Neuronal stem cell (in vitro differentiated cells): Measurements from ENCODE around the gene MICAL3.

Source experiments
- DNase-seq: peaks from one replicate; pipeline ENCODE4 v3.0.0-alpha.2; 2013; ENCODE audit warnings: low spot score
- H2AFZ ChIP-seq: one replicate; pipeline ENCODE4 v1.6.1; 2013; ENCODE audit warnings: mild to moderate bottlenecking, low read length, inconsistent platforms
- H2AK5ac ChIP-seq: 2 replicates; pipeline ENCODE4 v1.6.1; 2013; ENCODE audit warnings: low read depth, mild to moderate bottlenecking, inconsistent platforms, low read length, moderate library complexity, mixed read lengths
- H2BK120ac ChIP-seq: 2 replicates; pipeline ENCODE4 v1.6.1; 2013; ENCODE audit warnings: low read depth, mild to moderate bottlenecking, inconsistent platforms, low read length, moderate library complexity, mixed read lengths
- H2BK12ac ChIP-seq: one replicate; pipeline ENCODE4 v1.6.1; 2013; ENCODE audit warnings: low read length, inconsistent platforms
- H2BK15ac ChIP-seq: 2 replicates; pipeline ENCODE4 v1.6.1; 2013; ENCODE audit warnings: mild to moderate bottlenecking, low read length, inconsistent platforms, mixed read lengths
- H2BK5ac ChIP-seq: one replicate; pipeline ENCODE4 v1.6.1; 2013; ENCODE audit warnings: inconsistent platforms, mild to moderate bottlenecking, low read length, moderate library complexity
- H3K14ac ChIP-seq: one replicate; pipeline ENCODE4 v1.6.1; 2013; ENCODE audit warnings: low read length, inconsistent platforms
- H3K18ac ChIP-seq: 2 replicates; pipeline ENCODE4 v1.6.1; 2013; ENCODE audit warnings: low read length, inconsistent platforms
- H3K23ac ChIP-seq: 2 replicates; pipeline ENCODE4 v1.6.1; 2013; ENCODE audit warnings: low read depth, mild to moderate bottlenecking, mixed read lengths, low read length, inconsistent platforms; ENCODE audit not compliant: poor library complexity
- H3K27ac ChIP-seq: replicated peaks from 3 replicates; pipeline ENCODE4 v1.5.1; 2013; ENCODE audit warnings: low read length, inconsistent platforms
- H3K27me3 ChIP-seq, 3 experiments: 2 replicates each; pipeline ENCODE4 v1.6.1; 2013; ENCODE audit warnings: low read length in 3 of 3, mild to moderate bottlenecking in 2 of 3, inconsistent platforms in 1 of 3, low read depth in 1 of 3, mixed read lengths in 1 of 3, moderate library complexity in 1 of 3; ENCODE audit not compliant: control insufficient read depth in 3 of 3, insufficient read depth in 3 of 3
- H3K36me3 ChIP-seq, 2 donors: replicated peaks in 1 of 2; 2 replicates each; pipeline ENCODE4 v1.6.1; 2013; ENCODE audit warnings: low read length in 2 of 2; ENCODE audit not compliant: control insufficient read depth in 2 of 2, insufficient read depth in 2 of 2
- H3K4ac ChIP-seq: 2 replicates; pipeline ENCODE4 v1.6.1; 2013; ENCODE audit warnings: inconsistent platforms, mild to moderate bottlenecking, low read length, moderate library complexity
- H3K4me1 ChIP-seq, 2 donors: 1 replicate in 1 of 2; 2 replicates in 1 of 2; pipeline ENCODE4 v1.6.1; 2013; ENCODE audit warnings: low read length in 2 of 2, low read depth in 1 of 2; ENCODE audit not compliant: control insufficient read depth in 2 of 2, insufficient read depth in 1 of 2
- H3K4me2 ChIP-seq: one replicate; pipeline ENCODE4 v1.6.1; 2013; ENCODE audit warnings: mild to moderate bottlenecking, low read length, inconsistent platforms; ENCODE audit not compliant: insufficient read depth, poor library complexity, severe bottlenecking
- H3K4me3 ChIP-seq, 2 donors: 2 replicates each; pipeline ENCODE4 v1.5.1; 2013; ENCODE audit warnings: low read length in 2 of 2, mild to moderate bottlenecking in 2 of 2, inconsistent platforms in 1 of 2, moderate library complexity in 1 of 2
- H3K79me1 ChIP-seq: one replicate; pipeline ENCODE4 v1.6.1; 2013; ENCODE audit warnings: low read depth, mild to moderate bottlenecking, inconsistent platforms, low read length, moderate library complexity
- H3K9ac ChIP-seq: one replicate; pipeline ENCODE4 v1.6.1; 2013; ENCODE audit warnings: mild to moderate bottlenecking, low read depth, low read length, inconsistent platforms; ENCODE audit not compliant: poor library complexity
- H3K9me3 ChIP-seq, 2 donors: replicated peaks in 1 of 2; 2 replicates each; pipeline versions ENCODE3 to v1.6.1; 2013; ENCODE audit warnings: low read length in 2 of 2, mild to moderate bottlenecking in 2 of 2, inconsistent platforms in 1 of 2, low read depth in 1 of 2, mixed read lengths in 1 of 2, moderate library complexity in 1 of 2; ENCODE audit not compliant: control insufficient read depth in 2 of 2, insufficient read depth in 1 of 2
- H4K8ac ChIP-seq: one replicate; pipeline ENCODE4 v1.6.1; 2013; ENCODE audit warnings: low read depth, mild to moderate bottlenecking, inconsistent platforms, low read length, moderate library complexity
- H4K91ac ChIP-seq: one replicate; pipeline ENCODE4 v1.6.1; 2013; ENCODE audit warnings: low read length, low read depth, mild to moderate bottlenecking, inconsistent platforms; ENCODE audit not compliant: poor library complexity
- WGBS, 2 donors: extraction: QIAGEN DNeasy Blood & Tissue Kit; methylation state at CpG; one replicate each; pipeline ENCODE4 v1.1.7; 2013; ENCODE audit warnings: missing lambda C conversion rate in 2 of 2, mixed read lengths in 1 of 2; ENCODE audit not compliant: insufficient read length in 2 of 2, insufficient replicate concordance in 1 of 2; ENCODE audit errors: extremely low coverage in 2 of 2; 5-methylcytosine and 5-hydroxymethylcytosine counted together

MICAL3 gene

GRCh38 chr22:17954860-17955587 is 69.3 kb downstream of the MICAL3 start:
- no peak overlapping the region for H4K8ac ChIP-seq
- peaks cover 2% of the 10 kb centered on the region for H3K79me1 ChIP-seq
- no peak overlapping the region for H3K4me3 ChIP-seq
- no CpG with 5 or more reads among the region's 8 CpGs for WGBS, 2 donors
- H3K27ac ChIP-seq, result no peak overlapping the region
- no peak overlapping the region for H2BK15ac ChIP-seq
- H2BK5ac ChIP-seq, result no peak overlapping the region
- no peak overlapping the region for H3K23ac ChIP-seq
- H2AFZ ChIP-seq, result no peak overlapping the region
- no peak overlapping the region for H3K18ac ChIP-seq
- H3K27me3 ChIP-seq, result no peaks in the 10 kb centered on the region
- no peak overlapping the region for H3K14ac ChIP-seq
- H3K4ac ChIP-seq, result no peak overlapping the region
- H3K36me3 ChIP-seq, result no peaks in the 10 kb centered on the region
- H3K4me1 ChIP-seq, result peaks cover 0 to 6% of the 10 kb centered on the region in 2 donors
- no peak overlapping the region for H3K4me2 ChIP-seq
- H2BK12ac ChIP-seq, result no peak overlapping the region
- no peak overlapping the region for H4K91ac ChIP-seq
- no peak for DNase-seq
- no peak overlapping the region for H3K9ac ChIP-seq
- H2AK5ac ChIP-seq, result no peak overlapping the region
- H2BK120ac ChIP-seq, result no peak overlapping the region
- H3K9me3 ChIP-seq, result no peaks in the 10 kb centered on the region

- H3K9ac ChIP-seq, result no peak overlapping the region
- H3K18ac ChIP-seq, result no peak overlapping the region
- no peak overlapping the region for H2AFZ ChIP-seq
- H3K23ac ChIP-seq, result no peak overlapping the region
- no peak overlapping the region for H3K4ac ChIP-seq
- no peak overlapping the region for H3K14ac ChIP-seq
- no peak overlapping the region for H4K91ac ChIP-seq
- H3K9me3 ChIP-seq, result no peaks in the 10 kb centered on the region
- no peak overlapping the region for H2BK15ac ChIP-seq
- DNase-seq, result no peak
- H3K27ac ChIP-seq, result no peak overlapping the region
- no peaks in the 10 kb centered on the region for H3K27me3 ChIP-seq
- no CpG with 5 or more reads among the region's 10 CpGs for WGBS, 2 donors
- no peak overlapping the region for H2BK5ac ChIP-seq
- peaks cover 0 to 4% of the 10 kb centered on the region in 2 donors for H3K4me1 ChIP-seq
- H2BK12ac ChIP-seq, result no peak overlapping the region
- no peak overlapping the region for H2AK5ac ChIP-seq
- H3K4me3 ChIP-seq, result no peak overlapping the region
- no peak overlapping the region for H3K4me2 ChIP-seq
- no peak overlapping the region for H2BK120ac ChIP-seq
- H3K36me3 ChIP-seq, result no peaks in the 10 kb centered on the region
- peaks cover 4% of the 10 kb centered on the region for H3K79me1 ChIP-seq
- H4K8ac ChIP-seq, result no peak overlapping the region
These were observed 70.0 kb downstream of the MICAL3 start for GRCh38 chr22:17954200-17954859.

DNA sequence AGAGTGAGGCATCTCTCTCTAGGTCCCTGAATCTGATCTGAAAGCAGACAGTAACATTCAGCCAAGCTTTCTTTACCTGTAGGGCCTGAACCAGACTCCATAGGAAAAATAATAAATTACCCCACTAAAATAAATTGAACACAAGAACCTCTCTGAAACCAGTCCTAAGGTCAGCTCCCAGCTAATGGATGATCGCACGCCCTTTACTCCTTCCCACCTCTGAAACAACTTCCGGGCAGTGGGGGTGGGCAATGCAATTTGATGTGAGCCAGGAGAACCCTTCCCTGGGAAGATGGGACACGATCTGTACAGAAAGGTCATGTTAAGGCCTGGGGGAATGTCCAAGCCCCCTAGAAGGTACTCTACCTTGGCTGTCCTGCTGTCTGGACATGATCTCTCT is 71.2 kb downstream of the MICAL3 start:
- Histone ChIP-seq H3K9me3 (no peaks in the 10 kb centered on the region), H3K4me3 (no peak overlapping the region)

DNA sequence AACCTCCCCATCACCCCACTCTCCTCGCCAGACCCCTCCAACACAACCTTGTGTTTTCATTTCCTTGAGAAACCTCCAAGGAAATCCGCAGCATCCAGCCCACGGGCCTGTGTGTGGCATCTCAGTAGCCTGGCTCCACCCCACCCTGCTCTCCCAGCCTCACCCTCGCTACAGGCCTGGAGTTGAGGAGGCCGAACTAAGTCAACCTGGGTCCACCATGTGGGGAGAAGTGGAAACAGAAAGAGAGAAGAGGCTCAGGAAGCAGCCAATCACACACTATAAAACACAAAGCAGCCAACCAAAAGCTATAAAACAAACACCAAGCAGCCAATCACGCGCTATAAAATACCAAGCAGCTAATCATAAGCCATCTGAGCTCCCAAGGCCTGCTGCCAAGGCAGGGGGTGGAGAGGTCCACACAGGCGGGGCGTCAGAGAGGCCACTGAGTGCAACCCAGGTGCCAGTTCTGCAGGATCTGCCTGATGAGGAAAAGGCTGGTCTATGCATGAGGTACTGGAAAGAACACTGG is 72.0 kb downstream of the MICAL3 start:
- Histone ChIP-seq H3K4me3 (no peak overlapping the region), H3K27me3 (no peaks in the 10 kb centered on the region), H3K9me3 (no peaks in the 10 kb centered on the region), H3K79me1 (peaks cover 4% of the 10 kb centered on the region), H3K4me1 (peaks cover 0 to 4% of the 10 kb centered on the region in 2 donors), H3K18ac (no peak overlapping the region), H3K4ac (no peak overlapping the region), H2AK5ac (no peak overlapping the region), H3K27ac (no peak overlapping the region), H3K14ac (no peak overlapping the region), H3K23ac (no peak overlapping the region), H3K9ac (no peak overlapping the region), H2AFZ (no peak overlapping the region), H2BK120ac (no peak overlapping the region), H4K91ac (no peak overlapping the region), H4K8ac (no peak overlapping the region), H3K4me2 (no peak overlapping the region), H3K36me3 (no peaks in the 10 kb centered on the region), H2BK5ac (no peak overlapping the region), H2BK15ac (no peak overlapping the region), H2BK12ac (no peak overlapping the region)
- WGBS, 2 donors, result no CpG with 5 or more reads among the region's 9 CpGs
- no peak for DNase-seq

More for the DNA sequence above, 71.2 kb downstream of the MICAL3 start:
- WGBS, 2 donors, result no CpG with 5 or more reads among the region's 4 CpGs
- Histone ChIP-seq H3K9ac (no peak overlapping the region), H3K23ac (no peak overlapping the region), H3K79me1 (peaks cover 4% of the 10 kb centered on the region), H2AFZ (no peak overlapping the region), H2AK5ac (no peak overlapping the region), H2BK15ac (no peak overlapping the region), H3K4me1 (peaks cover 0 to 4% of the 10 kb centered on the region in 2 donors), H2BK5ac (no peak overlapping the region), H3K36me3 (no peaks in the 10 kb centered on the region), H3K27me3 (no peaks in the 10 kb centered on the region), H3K14ac (no peak overlapping the region), H3K27ac (no peak overlapping the region), H2BK12ac (no peak overlapping the region), H4K91ac (no peak overlapping the region), H2BK120ac (no peak overlapping the region), H3K4me2 (no peak overlapping the region), H3K4ac (no peak overlapping the region), H3K18ac (no peak overlapping the region), H4K8ac (no peak overlapping the region)
- DNase-seq, result no peak
